HG03060 (cell line): Measurements from ENCODE around the gene PADI3.

Experiments
- ATAC-seq: cut with Tn5 transposase; IDR thresholded peaks from one replicate; pipeline ENCODE4 v1.9.1; 2021; ENCODE audit warnings: low read depth, moderate number of reproducible peaks; ENCODE audit not compliant: unreplicated experiment

The PADI3 gene

GRCh38 chr1:17292299-17293160 is 43.6 kb downstream of the PADI3 start:
- no peak for ATAC-seq

GRCh38 chr1:17293681-17294425 is 45.0 kb downstream of the PADI3 start:
- no peak for ATAC-seq

GRCh38 chr1:17295292-17295691 is 46.4 kb downstream of the PADI3 start:
- no peak for ATAC-seq

GRCh38 chr1:17296086-17296485 is 47.2 kb downstream of the PADI3 start:
- no peak for ATAC-seq

- no peak for ATAC-seq
Measured at GRCh38 chr1:17297991-17298390, 49.1 kb downstream of the PADI3 start.

GRCh38 chr1:17301767-17302166 is 52.9 kb downstream of the PADI3 start:
- ATAC-seq, result no peak

- ATAC-seq, result no peak
Measured at GRCh38 chr1:17304151-17304825, 55.4 kb downstream of the PADI3 start.

- ATAC-seq, result no peak
Measured at GRCh38 chr1:17304826-17305175, 55.9 kb downstream of the PADI3 start.

- ATAC-seq, result no peak
Measured at GRCh38 chr1:17305576-17306095, 56.7 kb downstream of the PADI3 start.

GRCh38 chr1:17306407-17306806 is 57.5 kb downstream of the PADI3 start:
- ATAC-seq, result no peak

GRCh38 chr1:17306921-17307320 is 58.0 kb downstream of the PADI3 start:
- no peak for ATAC-seq

GRCh38 chr1:17307329-17307728 is 58.4 kb downstream of the PADI3 start:
- no peak for ATAC-seq

- ATAC-seq, result no peak
Measured at GRCh38 chr1:17307946-17308345, 59.0 kb downstream of the PADI3 start, which contains the start of gene PADI4. Gene PADI4, plus strand, starts transcription at chr1:17308197. Its CDS starts 26 bp downstream, at chr1:17308223.

- ATAC-seq, result no peak
Measured at GRCh38 chr1:17308593-17308992, 59.7 kb downstream of the PADI3 start.

- no peak for ATAC-seq
Measured at GRCh38 chr1:17309426-17310067, 60.6 kb downstream of the PADI3 start.

GRCh38 chr1:17310068-17310640 is 61.3 kb downstream of the PADI3 start:
- no peak for ATAC-seq

- ATAC-seq, result no peak
Measured at GRCh38 chr1:17313530-17314309, 64.8 kb downstream of the PADI3 start.

GRCh38 chr1:17314491-17314971 is 65.6 kb downstream of the PADI3 start:
- ATAC-seq, result no peak

- no peak for ATAC-seq
Measured at GRCh38 chr1:17315542-17316130, 66.7 kb downstream of the PADI3 start.
